LHCN-M2 (cell line): Measurements from ENCODE around the gene BASP1. TPM values are rescaled to one million over a fixed set of nuclear protein-coding genes. Genes with fewer than 3 reads are reported as not detected.
"Not testable (repeated sequence)": the region's sequence is repeated elsewhere in the genome, so short reads cannot be mapped to it uniquely, and the experiment has no call there.

Experiments
- DNase-seq: peaks from one replicate; pipeline ENCODE4 v3.0.0-alpha.2; 2012; ENCODE audit warnings: low read depth
- total RNA-seq: library from RNA; depleted of rRNA; stranded (reverse); fragments of >200 nt; gene quantifications from 2 replicates; pipeline ENCODE4 v1.2.3, GENCODE V29; 2014

BASP1 gene
- total RNA-seq, 1 experiment from 2014 or later: 164 TPM

DNA sequence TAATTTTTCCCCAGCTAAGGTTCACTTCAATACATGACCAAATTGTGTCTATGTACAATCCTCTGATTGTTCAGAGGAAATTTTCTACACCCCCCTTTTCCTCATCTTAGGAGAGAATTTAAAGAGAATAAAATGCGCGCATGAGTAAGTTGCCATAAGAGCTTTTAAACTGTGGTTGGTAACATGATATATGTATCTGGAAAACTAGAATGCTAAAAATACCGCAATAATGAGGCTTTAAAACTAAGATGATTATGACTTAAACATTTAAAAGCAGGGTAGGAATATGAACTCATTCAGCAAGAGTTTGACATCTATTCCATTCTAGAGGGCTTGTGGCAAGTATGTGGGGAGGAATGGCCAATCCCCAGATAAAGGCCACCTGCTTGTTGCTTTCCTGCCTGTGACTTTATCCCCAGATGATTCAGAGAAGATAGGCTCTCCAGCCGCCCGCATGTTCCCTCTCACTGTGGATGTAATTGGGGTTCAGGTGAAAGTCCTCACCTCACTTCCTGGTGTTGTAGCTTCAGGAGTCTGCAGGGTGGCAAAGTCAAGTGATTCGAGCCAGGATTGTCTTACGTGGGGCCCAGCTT is 26.5 kb upstream of the BASP1 start:
- DNase-seq: peak; percentile 71

DNA sequence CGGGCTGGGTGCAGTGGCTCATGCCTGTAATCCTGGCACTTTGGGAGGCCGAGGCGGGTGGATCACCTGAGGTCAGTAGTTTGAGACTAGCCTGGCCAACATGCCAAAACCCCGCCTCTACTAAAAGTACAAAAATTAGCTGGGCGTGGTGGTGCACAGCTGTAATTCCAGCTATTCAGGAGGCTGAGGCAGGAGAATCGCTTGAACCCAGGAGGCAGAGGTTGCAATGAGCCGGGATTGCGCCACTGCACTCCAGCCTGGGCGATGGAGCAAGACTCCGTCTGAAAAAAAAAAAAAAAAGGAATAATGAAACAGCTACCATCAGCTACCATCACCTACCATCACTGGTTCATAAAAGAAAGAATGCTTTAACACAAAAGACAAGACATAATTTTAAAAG is 25.9 kb upstream of the BASP1 start:
- not testable (repeated sequence) for DNase-seq

DNA sequence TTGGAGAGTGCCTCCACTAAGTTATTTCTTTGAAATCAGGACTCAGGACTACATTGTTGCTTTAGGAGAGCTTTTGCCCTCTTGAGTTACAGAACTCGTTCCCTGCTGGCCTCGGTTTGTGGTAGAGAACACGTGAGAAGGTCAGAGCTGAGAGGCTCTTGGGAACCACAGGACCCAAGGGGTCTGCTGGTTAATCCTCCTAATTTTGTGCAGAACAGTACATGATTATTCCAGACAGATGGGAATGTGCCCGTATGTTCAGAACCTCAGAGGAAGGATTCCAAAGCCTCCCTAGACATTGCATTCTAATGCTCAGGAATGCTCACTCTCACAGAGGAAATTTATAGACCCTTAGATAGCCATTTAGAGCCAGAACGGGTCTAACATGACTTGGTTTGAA is 25.2 kb upstream of the BASP1 start:
- DNase-seq: peak; percentile 85

- no peak for DNase-seq
These were observed 21.4 kb upstream of the BASP1 start for GRCh38 chr5:17196024-17196423.

DNA sequence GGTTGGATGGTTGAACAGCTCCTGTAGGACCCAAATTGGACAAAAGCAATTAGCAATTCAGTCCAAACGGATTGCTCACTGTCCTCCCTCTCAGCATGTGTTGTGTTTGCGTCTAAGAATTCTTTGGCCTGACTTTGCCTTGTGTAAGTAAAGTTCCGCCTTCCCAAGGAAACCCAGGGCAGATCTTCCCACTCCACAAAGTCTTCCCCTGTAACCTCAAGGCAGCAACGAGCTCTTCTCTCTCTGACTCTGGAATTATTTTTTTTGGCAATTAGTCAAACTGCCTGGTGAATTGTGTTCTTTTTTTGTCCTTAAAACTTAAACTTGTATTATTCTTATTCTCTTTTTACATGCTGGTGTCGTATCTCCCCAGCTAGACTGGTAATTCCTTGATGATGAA is 20.7 kb upstream of the BASP1 start:
- no peak for DNase-seq

- peak; percentile 77 for DNase-seq
These were observed 13.9 kb upstream of the BASP1 start for GRCh38 chr5:17203329-17204132.

DNA sequence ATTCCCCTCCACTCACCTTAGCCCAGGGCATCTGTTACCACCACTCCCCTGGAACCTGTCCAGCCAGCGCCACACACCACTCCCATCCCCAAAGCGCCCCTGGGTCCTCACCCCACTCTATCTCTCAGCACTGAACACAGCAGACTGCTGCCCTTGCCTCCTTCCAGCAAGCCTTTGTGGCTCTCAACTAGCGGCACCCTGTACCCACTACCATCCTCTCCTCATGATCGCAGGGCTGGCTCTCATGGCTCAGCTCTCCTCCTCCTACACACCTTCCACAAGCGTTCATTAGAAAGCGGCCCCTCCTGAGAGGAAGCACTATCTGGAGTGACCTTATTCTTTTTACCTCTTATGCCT is 13.3 kb upstream of the BASP1 start:
- DNase-seq: no peak

GRCh38 chr5:17206021-17206420 is 11.4 kb upstream of the BASP1 start:
- no peak for DNase-seq

- no peak for DNase-seq
These were observed 5.2 kb upstream of the BASP1 start for GRCh38 chr5:17212191-17212590.

DNA sequence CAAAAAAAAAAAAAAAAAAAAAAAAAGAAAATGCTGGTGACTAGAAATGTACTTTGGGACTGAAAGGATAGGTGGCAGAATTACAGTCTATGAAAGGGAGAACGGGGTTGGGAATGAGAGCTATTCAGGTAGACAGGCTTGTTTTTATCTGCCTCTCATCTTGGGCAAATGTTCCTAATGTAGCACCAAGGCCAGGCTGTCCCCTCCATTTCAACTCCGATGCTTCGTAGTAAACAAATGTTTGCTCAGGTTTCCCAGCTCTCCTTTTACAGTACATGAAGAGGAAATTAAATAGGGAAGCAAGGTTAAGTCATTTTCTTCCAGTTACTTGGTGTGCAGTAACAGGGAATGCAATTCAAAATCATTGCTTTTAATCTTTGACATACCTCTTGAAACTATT is 4.4 kb upstream of the BASP1 start:
- DNase-seq: no peak

- no peak for DNase-seq
These were observed 3.5 kb upstream of the BASP1 start for GRCh38 chr5:17213938-17214337.

GRCh38 chr5:17214893-17215292 is 2.5 kb upstream of the BASP1 start:
- no peak for DNase-seq

DNA sequence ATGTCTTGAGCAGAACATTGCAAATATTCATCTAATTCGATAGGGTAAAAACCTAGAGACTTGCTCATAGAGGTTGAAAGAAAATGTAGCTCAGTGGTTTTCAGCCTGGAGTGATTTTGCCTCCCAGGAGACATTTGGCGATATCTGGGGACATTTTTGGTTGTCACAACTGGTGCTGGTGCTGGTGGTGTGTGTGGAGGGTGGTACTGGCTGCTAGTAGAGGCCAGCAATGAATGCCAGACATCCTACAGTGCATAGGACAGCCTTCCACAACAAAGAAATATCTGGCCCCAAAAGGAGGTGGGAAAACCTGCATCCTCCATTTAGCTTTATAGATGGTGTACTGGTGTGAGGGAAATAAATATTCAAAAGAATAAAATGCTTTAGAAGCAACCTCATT is 2.1 kb upstream of the BASP1 start:
- DNase-seq: no peak

DNA sequence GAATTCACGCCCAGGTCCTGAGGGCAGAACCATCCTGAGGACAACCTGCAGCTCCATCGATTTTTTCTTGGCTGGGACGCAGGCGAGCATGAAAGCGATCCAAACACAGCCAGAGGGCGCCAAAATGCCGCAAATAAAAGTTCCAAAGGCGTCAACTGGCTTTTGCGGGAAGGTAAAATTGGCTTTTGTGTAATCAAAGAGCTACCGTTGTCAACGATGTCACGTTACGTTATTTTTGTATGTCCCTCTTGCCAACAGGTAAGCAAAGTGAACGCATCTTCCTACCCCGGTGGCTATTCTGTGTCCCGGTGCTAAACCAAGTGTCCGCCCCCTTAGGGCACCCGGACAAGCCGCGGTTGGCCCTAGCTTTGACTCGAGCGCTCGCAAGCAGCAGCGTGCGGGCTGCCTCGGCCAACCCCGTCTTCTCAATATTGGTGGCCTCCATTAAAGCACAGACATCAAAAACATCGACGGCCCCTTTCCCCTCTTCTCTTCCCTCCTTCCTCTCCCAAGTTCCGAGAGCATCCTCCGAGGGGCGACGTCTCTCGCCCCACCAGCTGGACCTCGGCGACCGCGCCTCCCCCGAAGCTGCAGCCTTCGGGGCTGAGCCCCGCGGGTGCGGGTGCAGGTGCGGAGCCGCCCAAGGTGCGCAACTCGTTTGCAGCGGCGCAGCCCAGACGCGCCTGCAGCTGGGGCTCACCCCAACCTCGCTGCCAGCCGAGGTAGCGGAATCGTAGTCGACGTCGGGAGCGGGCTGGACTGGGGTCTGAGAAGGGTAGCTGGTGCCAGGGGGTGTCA is 1.1 kb upstream of the BASP1 start:
- DNase-seq: peak; percentile 75

GRCh38 chr5:17216974-17217492 is 398 bp upstream of the BASP1 start:
- DNase-seq: peak; percentile 50

DNA sequence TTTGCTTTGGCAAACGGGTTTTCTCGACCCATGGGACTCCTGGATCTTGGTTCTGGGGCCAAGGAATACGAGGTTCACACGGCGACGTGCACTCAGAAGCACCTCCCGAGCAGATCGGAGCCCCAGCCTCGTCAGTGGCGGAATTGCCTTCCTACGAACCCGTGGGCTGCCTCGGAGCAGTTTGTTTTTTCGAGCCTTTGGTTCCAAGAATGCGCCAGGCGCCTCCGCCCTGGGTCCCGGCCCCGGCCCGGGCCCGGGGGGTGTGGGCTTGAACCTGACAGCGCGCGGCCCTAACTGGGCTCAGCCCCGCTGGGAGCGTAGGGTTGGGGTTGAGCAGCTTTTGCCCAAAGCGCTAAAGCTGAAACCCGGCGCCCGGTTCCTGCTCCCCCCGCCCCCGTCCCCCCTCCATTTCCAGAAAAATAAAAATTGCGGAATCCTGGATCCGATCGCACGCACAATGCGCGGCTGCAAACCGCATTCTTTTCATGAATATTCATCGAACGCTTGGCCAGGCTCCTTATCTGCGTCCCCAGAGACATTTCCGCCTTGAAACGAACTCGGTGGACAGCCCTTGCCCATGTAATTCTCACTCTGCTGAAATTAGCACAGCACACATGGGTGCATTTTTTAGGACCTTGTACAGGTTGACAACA is 1.0 kb downstream of the BASP1 start:
- peak; percentile 55 for DNase-seq

- DNase-seq: peak; percentile 35
These were observed 1.6 kb downstream of the BASP1 start for GRCh38 chr5:17219006-17219422.

DNA sequence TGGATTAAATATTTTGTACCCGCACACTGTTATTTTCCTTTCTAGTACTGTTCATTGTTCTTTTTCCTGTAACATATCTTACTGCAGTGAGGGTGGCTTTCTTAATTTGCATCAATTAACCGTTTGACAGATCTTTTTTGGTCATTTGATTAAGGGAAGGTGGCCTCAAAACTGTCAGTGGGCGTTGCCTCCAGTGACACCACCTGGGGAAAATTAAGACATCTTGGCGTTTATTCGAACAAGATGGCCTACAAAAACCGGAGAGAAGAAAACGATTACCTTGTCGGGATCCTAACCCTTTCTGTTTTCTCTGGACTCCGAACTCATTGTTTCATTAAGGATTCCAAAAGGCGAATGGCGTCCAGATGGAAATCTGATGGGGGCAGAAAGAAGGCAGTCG is 2.0 kb downstream of the BASP1 start:
- DNase-seq: no peak

GRCh38 chr5:17219992-17220391 is 2.6 kb downstream of the BASP1 start:
- no peak for DNase-seq

GRCh38 chr5:17220469-17220868 is 3.0 kb downstream of the BASP1 start:
- DNase-seq: no peak

GRCh38 chr5:17221843-17222636 is 4.6 kb downstream of the BASP1 start:
- peak; percentile 43 for DNase-seq
